NT2/D1 (cell line): ENCODE data around the gene PCYOX1L.

Experiments
- SUZ12 ChIP-seq: IDR thresholded peaks from 2 replicates; pipeline ENCODE4 v1.6.1; 2011; ENCODE audit not compliant: insufficient read length, insufficient read depth; ENCODE audit errors: extremely low read depth
- YY1 ChIP-seq: IDR thresholded peaks from 2 replicates; pipeline ENCODE4 v1.6.1; 2011; ENCODE audit not compliant: insufficient read length, insufficient read depth
- ZNF274 ChIP-seq: IDR thresholded peaks from 2 replicates; pipeline ENCODE4 v1.6.1; 2011; ENCODE audit warnings: mild to moderate bottlenecking, low read depth, low read length

DNA sequence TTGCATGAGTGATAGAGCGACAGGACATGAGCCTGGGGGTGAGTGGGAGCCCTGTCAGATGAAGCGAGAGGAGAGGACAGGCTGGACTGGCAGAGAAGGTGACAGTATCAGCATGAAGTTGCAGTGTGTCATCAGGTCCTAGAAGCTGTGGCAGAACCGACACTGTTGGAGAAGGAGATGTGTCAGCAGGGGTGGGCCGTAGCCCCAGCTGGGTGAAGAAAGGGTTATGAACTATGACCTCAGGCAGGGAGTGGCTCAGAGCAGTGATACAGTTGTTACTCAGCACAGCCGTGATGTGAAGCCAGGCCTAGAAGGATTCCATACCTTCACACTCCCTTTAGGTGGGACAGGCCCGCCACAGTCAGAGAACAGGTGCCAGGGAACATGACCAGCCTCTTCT lies 7.6 kb downstream of the PCYOX1L start:
- TF ChIP-seq YY1 (no peak), SUZ12 (no peak), ZNF274 (no peak)
